CD4-positive, alpha-beta T cell treated with Interleukin-17A for 1 hour (primary cell): ENCODE data around the gene LRP1B.
"Not testable (repeated sequence)": the region's sequence is repeated elsewhere in the genome, so short reads cannot be mapped to it uniquely, and the experiment has no call there.

Experiments
- DNase-seq: peaks from one replicate; pipeline ENCODE4 v3.0.0-alpha.2; 2020

The LRP1B gene

DNA sequence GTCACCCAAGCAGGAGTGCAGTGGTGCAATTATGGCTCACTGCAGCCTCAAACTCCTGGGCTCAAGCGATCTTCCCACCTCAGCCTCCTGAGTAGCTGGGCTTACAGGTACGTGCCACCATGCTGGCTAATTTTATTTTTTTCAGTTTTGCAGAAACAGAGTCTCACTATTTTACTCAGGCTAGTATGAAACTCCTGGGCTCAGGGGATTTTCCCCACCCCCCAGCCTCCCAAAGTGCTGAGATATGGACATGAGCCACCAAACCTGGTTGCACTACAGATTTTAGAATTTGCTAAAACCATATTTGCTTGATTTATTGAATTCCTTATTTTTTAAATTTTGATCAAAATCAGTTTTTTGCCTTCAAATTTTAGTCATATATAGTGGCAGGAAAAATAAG lies 1553.4 kb downstream of the LRP1B start:
- no peak for DNase-seq

DNA sequence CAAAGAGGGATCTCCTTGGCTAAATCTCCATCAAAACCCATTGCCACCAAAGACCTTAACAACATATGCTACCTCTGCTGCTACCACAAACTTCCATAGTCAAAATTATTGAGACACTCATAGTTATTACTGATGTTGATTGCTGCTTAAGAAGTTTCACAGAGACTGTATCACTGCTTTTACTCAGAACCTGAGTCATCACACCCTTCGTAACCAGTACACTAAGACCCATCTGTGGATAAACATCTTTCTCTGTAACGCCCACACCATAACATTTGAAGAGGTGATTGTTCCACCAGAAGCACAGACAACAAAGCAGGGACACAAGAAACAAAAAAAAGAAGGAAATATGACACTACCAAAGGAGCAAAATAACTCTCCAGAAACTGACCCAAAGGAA lies 1563.1 kb downstream of the LRP1B start:
- DNase-seq = no peak

DNA sequence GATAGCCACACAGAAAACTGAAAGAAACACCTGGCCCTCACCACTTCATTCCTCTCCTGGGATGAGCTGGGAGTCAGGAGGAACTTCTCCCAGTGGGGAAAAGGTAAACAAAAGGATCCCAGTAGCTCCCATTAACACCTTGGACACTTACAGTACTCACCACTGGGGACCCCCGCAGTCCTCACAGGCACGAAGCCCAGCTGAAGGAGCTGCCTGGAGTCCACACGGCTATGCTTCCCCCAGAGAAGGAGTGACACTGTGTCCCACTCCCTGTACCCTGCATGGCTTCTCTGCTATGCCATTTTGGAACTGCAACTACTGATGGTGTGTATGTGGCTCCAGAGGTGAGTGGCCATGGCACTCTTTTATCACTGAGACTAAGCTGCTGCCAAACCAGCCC lies 1565.1 kb downstream of the LRP1B start:
- no peak for DNase-seq

DNA sequence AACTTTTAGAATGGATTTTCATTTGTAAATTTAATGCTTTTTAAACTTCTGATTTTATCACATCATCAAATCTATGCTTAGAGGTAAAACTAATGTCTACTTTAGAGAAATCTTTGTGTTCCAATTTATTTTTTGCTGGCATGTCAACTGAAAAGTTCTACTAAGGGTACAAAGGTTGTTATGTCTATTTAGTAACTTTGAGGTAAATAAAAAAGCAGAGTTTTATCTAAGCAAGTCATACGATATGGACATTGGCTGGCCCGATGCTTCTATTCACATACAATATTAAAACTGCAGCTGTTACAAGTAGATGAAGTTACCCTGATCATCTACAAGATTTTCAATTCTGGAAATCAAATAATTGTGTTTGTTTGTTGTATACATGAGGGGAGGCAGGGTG lies 1575.1 kb downstream of the LRP1B start:
- DNase-seq = no peak

DNA sequence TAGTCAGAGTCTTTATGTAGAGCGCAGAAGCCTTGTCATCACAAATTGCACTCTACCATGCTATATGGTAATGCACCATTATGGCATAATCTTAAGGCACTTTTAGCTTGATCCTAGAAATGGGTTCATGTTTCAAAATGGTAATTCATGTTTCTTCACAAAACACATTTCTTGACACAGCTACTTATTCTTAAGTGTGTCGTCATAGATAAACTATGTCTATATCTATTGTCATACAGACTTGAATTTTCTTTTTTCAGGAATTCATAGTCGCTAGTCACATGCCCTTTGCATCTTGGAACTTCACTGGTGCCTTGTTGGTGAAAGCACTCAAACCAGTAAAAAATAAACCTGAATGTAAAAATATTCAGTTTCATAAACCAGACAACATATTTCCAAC lies 1578.2 kb downstream of the LRP1B start:
- no peak for DNase-seq

DNA sequence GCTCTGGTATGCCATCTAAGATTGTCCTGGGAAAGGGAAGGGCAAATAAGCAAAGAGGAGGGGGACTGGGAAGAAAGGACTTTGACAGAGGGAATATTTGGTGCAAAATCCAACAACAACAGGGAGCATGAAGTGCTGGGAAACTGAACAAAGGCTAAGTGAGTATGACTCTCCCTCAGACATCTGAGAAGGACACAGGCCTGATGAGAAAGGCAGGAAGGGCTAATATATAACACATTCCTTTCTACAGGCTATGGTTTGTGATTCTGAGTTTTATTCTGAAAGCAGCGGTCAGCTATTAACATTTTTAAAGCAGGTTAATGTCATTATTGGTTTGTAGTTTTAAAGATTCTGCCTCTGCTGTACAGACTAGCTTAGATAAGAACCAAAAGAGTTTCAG lies 1579.5 kb downstream of the LRP1B start:
- no peak for DNase-seq

DNA sequence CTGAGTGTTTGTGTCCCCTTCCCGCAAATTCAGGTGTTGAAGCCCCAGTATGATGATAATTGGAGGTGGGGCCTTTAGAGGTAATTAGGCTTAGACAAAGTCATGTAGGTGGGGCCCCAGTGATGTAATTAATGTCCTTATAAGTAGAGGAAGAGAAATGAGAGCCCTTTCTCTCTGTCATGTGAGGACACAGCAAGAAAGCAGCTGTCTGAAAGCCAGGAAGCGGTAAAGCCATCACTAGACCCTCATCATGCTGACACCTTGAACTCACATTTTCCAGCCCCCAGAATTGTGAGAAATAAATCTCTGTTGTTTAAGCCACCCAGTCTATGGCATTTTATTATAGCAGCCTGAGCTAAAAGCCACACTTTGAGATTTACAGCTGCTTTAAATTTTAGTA lies 1580.0 kb downstream of the LRP1B start:
- no peak for DNase-seq

DNA sequence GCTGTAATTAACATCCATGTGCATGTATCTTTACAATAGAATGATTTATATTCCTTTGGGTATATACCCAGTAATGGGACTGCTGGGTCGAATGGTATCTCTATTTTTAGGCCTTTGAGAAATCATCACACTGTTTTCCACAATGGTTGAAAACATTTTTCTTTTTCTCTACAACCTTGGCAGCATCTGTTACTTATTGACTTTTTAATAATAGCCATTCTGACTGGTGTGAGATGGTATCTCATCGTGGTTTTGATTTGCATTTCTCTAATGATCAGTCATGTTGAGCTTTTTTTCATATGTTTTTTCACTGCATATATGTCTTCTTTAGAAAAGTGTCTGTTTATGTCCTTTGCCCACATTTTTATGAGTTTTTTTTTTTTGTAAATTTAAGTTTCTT lies 1586.0 kb downstream of the LRP1B start:
- not testable (repeated sequence) for DNase-seq

DNA sequence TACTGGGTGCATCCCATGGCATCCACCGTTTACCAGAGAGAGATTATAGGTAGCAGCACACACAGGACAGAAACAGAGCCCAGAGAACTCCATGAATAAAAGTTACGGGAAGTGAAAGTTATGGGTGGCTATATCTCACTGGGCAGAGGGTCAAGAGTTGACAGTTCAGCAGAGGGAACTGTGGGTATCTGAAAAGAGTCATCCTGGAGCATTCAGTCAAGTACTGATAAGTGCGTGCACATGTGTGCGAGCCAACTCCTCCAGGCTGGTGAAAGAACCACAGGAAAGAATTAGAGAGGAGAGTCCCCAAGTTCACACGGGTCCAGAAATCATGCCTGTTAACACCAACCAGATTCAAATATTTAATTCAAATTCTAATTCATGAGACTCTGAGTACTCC lies 1588.2 kb downstream of the LRP1B start:
- DNase-seq = no peak

DNA sequence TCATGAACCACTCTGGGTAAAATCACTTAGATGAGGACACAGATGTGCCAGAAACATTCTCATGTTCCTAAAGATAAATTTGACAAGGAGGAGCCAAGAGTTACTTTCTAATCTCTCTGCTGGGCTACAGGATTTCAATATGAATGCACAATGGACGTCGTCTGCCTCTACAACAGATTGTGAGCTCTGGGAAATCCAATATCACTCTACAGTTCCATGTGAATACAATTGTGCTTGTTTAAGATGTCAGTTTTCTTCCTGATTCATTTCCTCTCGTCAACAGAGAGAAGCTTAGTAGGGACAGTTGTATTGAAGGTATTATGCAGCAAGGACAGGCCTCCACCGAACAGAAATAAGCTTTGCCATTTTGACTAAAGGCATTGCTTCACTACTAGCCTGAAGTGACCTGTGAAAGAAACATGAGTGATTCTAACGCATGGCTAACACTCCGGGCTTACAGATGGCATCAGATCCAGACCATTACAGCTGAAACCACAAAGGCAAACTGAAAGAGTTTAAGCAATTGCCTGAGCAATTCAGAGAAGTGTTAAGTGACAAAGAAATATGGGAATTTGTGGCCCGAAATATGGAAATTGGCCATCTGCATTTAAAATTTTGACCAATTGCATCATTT lies 1591.5 kb downstream of the LRP1B start:
- DNase-seq = no peak

DNA sequence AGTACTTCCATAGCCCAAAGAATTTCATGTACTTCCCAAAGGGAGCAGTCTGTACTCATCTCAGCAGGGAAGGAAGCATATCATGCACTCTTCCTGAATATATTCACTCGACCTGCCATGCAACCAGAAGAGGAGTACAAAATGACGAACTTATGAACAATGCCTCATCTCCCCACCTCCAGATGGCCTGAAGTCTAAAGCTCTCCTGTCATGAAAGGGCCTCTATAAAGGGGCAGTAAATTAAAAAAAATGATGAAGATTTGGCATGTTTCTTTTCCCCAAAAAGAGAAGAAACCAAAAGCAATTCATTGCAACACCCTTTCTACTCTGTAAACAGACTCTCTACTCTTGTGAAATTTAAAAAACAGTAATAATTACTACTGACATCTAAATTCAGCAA lies 1601.1 kb downstream of the LRP1B start:
- no peak for DNase-seq

DNA sequence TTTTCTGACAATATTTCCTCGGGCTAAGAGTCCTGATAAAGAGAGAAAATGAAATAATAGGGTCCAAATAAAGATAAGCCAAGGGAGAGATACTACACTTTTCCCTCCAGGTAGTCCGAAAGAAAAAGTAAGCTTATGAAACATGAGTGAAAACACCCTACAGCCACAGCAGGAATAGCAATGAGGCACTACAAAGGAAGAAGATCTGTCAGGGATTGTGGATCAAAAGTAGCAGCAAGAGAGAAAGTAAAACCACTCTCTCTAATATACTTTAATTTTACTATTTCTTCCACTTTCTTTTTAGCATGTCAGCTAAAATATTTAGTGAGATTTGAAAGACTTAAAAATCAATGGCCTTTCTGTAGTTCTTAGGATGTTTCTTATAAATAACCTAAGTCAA lies 1601.8 kb downstream of the LRP1B start:
- DNase-seq = no peak

DNA sequence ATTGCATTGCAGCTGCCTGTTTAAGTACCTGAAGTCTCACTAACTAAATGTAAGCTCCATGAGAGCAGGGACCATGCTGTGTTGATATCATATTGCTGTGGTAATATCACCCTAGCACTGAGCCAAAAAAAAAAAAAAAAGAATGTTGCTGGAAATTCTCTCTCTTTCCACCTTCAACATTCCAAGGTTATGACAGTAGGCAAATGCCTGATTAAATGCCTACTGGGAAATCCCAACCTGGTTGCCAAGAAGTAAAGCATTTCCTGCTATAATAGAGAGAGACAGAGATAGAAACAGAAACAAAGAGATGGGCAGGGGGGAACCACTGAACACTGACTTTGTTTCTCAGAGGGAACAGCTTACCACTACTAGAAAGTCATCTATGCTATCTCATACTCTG lies 1604.2 kb downstream of the LRP1B start:
- DNase-seq = no peak

DNA sequence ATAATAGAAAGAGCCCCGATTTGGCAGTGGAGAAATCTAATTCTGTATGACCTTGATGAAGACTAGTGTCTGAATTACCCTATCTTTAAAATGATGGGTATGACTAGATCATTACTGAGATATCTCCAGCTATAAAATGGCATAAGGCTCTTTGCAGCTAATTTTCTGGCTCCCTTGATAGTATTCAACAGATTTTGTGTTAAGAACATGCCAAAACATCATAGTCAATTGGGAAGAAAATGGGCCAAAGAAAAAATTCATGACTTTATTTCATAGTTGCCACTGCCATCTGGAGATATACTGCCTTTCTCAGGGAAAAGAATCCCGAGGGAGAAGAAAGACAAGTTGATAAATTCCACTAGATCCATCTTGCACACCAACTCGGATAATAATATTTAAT lies 1618.7 kb downstream of the LRP1B start:
- DNase-seq = no peak

DNA sequence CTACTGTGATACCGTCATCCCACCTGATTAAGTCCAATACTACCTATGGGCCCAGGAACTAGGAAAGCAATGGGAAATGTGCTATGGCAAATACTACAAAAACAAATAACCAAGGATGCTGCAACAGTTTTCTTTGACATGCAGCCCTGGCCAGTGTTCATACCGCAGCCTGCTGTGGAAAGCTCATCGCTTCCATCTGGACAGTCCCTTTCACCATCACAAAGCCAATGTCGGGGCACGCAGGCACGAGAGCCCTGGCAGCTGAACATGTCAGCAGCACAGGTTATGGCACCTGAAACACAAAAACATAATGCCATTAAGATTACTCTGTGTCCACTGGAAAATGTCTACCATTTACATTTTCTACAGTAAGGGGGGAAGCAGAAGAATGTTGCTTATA lies 1621.1 kb downstream of the LRP1B start:
- no peak for DNase-seq

DNA sequence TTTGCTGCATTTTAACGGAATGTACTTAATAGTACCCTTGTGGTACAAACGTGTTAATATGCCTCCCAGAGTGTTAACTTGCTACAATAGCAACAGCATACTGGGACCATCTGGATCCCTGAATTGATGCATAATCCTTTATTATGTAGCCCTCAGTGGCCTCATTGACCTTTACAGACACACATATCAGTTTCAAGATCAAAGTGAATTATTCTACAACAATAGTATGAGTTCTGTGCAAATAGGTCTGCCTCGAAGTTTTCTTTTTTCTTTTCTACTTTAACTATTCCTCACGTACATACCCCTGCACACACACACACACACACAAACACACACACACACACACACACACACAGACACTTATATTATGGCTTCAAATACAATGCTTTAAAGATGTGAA lies 1622.1 kb downstream of the LRP1B start:
- no peak for DNase-seq

DNA sequence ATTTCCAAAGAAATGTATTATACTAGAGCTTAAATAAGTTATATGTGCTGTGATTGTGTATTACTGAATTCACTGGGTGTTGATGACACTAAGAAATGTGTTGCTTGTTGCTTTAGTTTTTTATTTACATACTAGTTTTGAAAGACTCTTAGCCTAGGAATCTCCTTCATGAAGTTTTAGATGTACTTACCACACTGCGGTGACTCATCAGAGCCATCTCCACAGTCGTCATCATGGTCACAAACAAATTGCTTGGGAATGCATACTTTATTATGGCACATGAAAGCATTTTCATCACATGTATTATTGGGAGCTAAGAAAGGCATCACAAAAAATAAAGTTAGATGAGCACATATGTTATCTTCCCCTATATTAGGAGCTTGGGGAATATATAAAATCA lies 1624.2 kb downstream of the LRP1B start:
- no peak for DNase-seq

DNA sequence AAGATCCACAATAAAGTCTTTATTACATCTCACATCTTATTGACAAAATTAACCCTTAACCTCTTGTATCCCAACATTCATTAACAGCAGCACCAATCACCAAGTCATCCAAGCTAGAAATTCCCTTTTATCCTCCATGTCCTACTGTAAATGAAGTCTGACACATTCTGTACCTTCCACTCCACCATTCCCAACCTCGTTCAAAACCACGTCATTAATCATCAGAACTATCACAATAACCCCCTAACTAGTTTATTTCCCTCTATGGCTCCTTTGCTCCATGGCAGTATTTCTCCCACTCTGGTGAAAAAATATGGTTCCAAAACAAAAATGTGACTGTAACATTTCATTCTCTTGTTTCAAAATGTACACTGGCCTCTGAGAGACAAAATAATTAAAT lies 1626.2 kb downstream of the LRP1B start:
- no peak for DNase-seq

DNA sequence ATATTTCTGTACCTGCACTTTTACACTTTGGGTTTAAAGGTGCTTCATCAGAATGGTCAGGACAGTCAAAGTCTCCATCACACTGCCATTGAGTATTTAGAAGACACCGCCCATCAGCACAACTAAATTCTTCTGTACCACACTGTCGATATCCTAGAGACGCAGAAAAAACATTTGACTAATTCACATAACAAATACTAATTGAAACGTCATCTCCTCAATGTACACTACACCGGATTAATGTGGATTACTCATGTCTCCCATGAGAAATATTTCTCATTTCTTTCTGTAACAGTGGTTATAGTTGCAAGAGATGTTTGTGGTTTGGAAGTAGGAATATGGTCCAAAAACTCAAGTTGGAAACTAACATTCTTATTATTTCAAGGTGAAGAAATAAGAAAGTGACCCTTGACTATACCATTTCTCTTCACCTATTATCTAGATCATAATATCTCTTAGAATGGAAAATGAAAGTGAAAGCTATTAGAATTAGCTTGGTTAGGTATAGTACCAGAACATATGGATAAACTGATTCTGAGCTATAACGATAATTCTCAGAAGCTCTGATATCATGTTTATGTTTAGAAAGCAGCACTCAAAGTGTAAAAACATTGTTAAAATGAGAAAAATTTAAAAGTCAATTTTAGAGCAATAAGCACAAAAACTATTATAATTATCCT lies 1627.7 kb downstream of the LRP1B start:
- no peak for DNase-seq

DNA sequence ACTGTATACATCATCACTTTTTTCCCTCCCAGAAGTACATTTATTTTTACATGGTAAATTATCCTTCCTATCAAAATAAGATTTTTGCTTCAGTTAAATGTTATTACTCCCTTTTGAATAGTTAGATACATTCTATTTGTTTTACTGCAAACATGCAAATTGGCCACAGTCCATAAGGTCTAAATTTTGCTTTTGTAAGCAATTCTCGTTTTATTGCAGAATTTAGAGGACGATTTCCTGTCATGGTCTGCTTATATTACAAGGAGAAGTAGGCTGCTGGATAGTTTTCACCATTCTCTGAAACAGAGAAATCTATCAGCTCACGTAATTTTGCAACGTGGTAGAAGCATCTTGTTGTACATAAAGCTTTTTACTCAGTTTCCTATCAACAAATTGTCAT lies 1632.5 kb downstream of the LRP1B start:
- DNase-seq = no peak

DNA sequence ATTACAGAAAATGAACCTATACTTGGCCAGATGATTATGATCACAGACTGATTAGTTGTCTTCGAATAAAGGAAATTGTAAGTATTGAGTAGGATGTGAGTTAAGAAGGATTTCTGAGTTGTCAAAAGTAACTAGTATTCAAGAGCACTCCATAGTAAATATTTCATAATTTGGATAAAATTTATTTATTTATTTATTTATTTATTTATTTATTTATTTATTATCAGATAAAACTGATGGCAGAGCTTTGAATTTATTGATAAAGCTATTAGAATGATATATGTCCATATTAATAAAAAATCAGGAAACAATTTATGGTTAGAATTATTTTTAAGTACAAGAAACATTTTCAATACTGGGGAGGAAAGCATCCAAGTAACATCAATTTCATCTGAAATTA lies 1634.1 kb downstream of the LRP1B start:
- no peak for DNase-seq

DNA sequence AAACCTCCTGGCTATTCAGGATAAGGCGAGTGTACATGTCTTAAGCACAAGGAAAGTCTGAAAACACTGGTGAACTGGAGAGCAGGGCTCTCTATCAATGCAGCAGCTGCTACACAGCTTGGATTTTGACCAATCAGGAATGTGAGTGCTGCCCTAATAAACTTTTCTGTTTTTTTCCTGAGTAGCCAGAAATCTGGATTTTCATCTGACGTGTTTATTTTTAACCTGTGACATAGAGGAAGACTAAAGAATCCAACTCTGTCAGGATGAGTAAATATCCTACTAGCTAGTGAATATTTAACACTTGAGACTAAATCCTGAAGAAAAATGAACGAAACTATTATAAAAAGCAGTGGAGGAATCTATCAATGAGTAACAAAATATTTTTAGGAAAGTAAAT lies 1638.9 kb downstream of the LRP1B start:
- no peak for DNase-seq

DNA sequence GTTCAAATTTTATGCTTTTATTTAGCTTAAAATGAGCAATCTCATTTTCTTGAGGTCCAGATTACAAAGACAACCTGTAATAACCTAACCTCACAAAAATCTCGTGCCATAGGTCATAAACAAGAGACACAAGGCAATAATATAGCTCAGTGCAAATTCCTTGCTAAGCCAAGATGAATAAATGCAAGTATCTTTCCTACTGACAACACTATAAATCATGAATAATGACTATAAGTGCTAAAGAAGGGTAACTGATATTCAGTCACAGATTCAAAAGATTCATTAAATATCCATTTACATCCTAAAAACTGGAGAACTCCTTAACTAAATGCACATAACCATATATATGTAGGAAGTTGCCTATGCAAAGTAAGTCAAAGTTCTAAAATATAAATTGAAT lies 1641.6 kb downstream of the LRP1B start:
- DNase-seq = no peak

DNA sequence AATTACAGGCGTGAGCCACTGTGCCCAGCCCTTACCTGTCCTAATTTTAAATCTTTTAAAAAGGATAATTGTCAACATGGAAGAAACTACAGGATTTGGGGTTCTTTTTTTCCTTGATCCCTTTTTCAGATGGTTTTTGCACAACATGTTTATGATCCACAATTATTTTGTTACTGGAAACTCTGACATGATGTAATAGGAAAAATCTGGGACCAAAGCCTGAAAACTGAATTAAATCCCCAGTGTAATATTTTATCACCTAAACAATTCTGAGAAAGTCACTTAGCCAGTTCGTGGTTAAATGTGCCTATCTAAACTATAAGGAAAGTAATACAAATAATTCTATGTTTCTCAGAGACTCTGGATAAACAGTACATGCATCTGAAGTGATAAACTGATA lies 1649.7 kb downstream of the LRP1B start:
- no peak for DNase-seq

DNA sequence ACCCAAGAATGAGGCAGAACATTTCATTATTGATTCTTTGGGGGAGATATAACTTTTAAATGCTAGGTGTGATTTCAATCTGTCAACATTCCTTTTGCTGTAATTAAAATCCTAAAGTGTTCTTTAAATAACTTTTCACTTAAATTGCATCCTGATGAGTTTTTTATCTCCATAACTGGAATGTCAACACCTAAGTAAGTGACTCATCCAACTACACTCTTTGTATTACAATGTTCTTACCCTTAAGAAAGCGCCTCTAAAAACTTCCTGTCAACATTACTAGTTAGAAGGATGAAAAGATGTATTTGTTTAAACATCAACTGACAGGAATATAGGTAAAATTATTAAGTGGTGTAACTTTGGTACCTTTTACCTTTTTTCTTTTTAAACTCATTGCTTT lies 1657.0 kb downstream of the LRP1B start:
- DNase-seq = no peak
